ENCODE results near the gene ZDHHC4.

- TF ChIP-seq EZH2phosphoT487 (IDR thresholded peaks at IDR 0.05; ENCODE audit: insufficient read depth, low read depth) (no peak), EZH2 (IDR thresholded peaks at IDR 0.05; ENCODE audit: insufficient read depth, poor library complexity, severe bottlenecking) (no peak)
Measured at GRCh38 chr7:6616854-6617643, 39.8 kb downstream of the ZDHHC4 start.

Measured in GM23248 (cell line).